HepG2 (cell line): ENCODE measurements around the gene CLIC3. TPM values are rescaled to one million over a fixed set of nuclear protein-coding genes. Genes with fewer than 3 reads are reported as not detected.

Source experiments
- ATAC-seq: fragments of 200-7000 bp; cut with Tn5 transposase; 3 replicates; pipeline ENCODE4 v1.9.1; 2020; ENCODE audit warnings: mild to moderate bottlenecking, moderate library complexity
- BruUV-seq: library from RNA; stranded (reverse); fragments of 400-500 nt; replicated peaks from 2 replicates; lab custom pipeline; 2021; lab: Mats Ljungman, UMichigan
- CTCF ChIA-PET: fragments of 300-600 bp; formaldehyde crosslinking; extraction: SDS; loops from one replicate; lab custom pipeline; 2021; ENCODE audit warnings: low total read pairs, inconsistent platforms, low intra/inter-chr PET ratio; lab: Yijun Ruan, JAX
- POLR2A ChIA-PET: fragments of 350-600 bp; sonication (Branson Sonifier 250); formaldehyde crosslinking; loops from one replicate; lab custom pipeline; 2020; ENCODE audit warnings: antibody characterized with exemption, inconsistent platforms; lab: Yijun Ruan, JAX
- DNase-seq: peaks from one replicate; pipeline ENCODE4 v3.0.0-alpha.2; 2015; ENCODE audit warnings: low spot score
- FAIRE-seq: peaks from 3 replicates; lab custom pipeline; 2011; peaks lifted over from hg19 to GRCh38; lab: Jason Lieb, UNC
- H2AFZ ChIP-seq: one replicate; pipeline ENCODE4 v1.6.1; 2011; ENCODE audit warnings: low read length, inconsistent platforms
- H3K27ac ChIP-seq: fragments of 300-600 bp; 3 replicates; pipeline ENCODE4 v1.8.0; 2011; ENCODE audit warnings: mixed run types, mild to moderate bottlenecking, mixed read lengths, low read length, inconsistent platforms; ENCODE audit not compliant: insufficient read depth; ENCODE audit errors: extremely low read length
- H3K27me3 ChIP-seq, 2 experiments: fragments of 200-600 bp in 1 of 2; 2 replicates in 1 of 2; 3 replicates in 1 of 2; pipeline versions ENCODE4 v1.6.0 to v1.8.0; 2011; ENCODE audit warnings: low read length in 2 of 2, mild to moderate bottlenecking in 2 of 2, moderate library complexity in 2 of 2, inconsistent platforms in 1 of 2; ENCODE audit not compliant: insufficient read depth in 2 of 2, control insufficient read depth in 1 of 2
- H3K36me3 ChIP-seq, 2 experiments: fragments of 200-600 bp in 1 of 2; replicated peaks in 1 of 2; 2 replicates in 1 of 2; 3 replicates in 1 of 2; pipeline versions ENCODE4 v1.5.1 to v1.8.0; 2011; ENCODE audit warnings: low read length in 2 of 2, inconsistent platforms in 1 of 2; ENCODE audit not compliant: insufficient read depth in 2 of 2, control insufficient read depth in 1 of 2
- H3K4me1 ChIP-seq: 2 replicates; pipeline ENCODE4 v1.5.1; 2012; ENCODE audit warnings: low read length, inconsistent platforms; ENCODE audit not compliant: insufficient read depth
- H3K4me2 ChIP-seq: 2 replicates; pipeline ENCODE4 v1.6.0; 2011; ENCODE audit warnings: low read depth, low read length, inconsistent platforms
- H3K4me3 ChIP-seq, 3 experiments: fragments of 200-600 bp in 1 of 3; sonication (generic), shearing (Covaris generic) in 1 of 3; replicated peaks in 1 of 3; 2 replicates each; pipeline ENCODE4 v1.5.1; 2011 to 2016; ENCODE audit warnings: low read length in 3 of 3, inconsistent platforms in 2 of 3, low read depth in 2 of 3, mild to moderate bottlenecking in 2 of 3, control low read depth in 1 of 3, mixed read lengths in 1 of 3; ENCODE audit not compliant: insufficient read depth in 1 of 3
- H3K79me2 ChIP-seq: one replicate; pipeline ENCODE4 v1.6.1; 2011; ENCODE audit warnings: low read length, inconsistent platforms; ENCODE audit not compliant: insufficient read depth
- H3K9ac ChIP-seq: 2 replicates; pipeline ENCODE4 v1.6.0; 2011; ENCODE audit warnings: mild to moderate bottlenecking, low read depth, low read length, inconsistent platforms; ENCODE audit not compliant: insufficient read depth
- H3K9me3 ChIP-seq: 2 replicates; pipeline ENCODE4 v1.5.1; 2012; ENCODE audit warnings: mild to moderate bottlenecking, low read length
- H4K20me1 ChIP-seq: 2 replicates; pipeline ENCODE4 v1.6.0; 2011; ENCODE audit warnings: inconsistent platforms, mild to moderate bottlenecking, low read length, moderate library complexity; ENCODE audit not compliant: insufficient read depth
- ETV5 ChIP-seq: IDR thresholded peaks from 2 replicates; pipeline ENCODE4 v1.6.1; 2018; ENCODE audit warnings: missing biosample characterization, missing genetic modification reagents, inconsistent platforms, borderline replicate concordance
- HMGA1 ChIP-seq: sonication (generic); formaldehyde crosslinking; conservative IDR thresholded peaks from 2 replicates; pipeline ENCODE4 v1.4.0; 2020; ENCODE audit warnings: missing genetic modification reagents
- HOXA5 ChIP-seq: sonication (generic); formaldehyde crosslinking; IDR thresholded peaks from 2 replicates; pipeline ENCODE4 v1.4.0; 2020; ENCODE audit warnings: missing genetic modification reagents
- KLF9 ChIP-seq: IDR thresholded peaks from 2 replicates; pipeline ENCODE4 v1.6.1; 2016; ENCODE audit warnings: low read depth
- NFAT5 ChIP-seq: sonication (generic); formaldehyde crosslinking; IDR thresholded peaks from 2 replicates; pipeline ENCODE4 v1.4.0; 2020; ENCODE audit warnings: missing genetic modification reagents
- NFKB2 ChIP-seq: sonication (generic); formaldehyde crosslinking; IDR thresholded peaks from 2 replicates; pipeline ENCODE4 v1.4.0; 2020; ENCODE audit warnings: missing genetic modification reagents, borderline replicate concordance
- SIN3B ChIP-seq: fragments of 150-350 bp; IDR thresholded peaks from 2 replicates; pipeline ENCODE4 v1.6.1; 2014; ENCODE audit warnings: low read length
- SP140L ChIP-seq: sonication (generic); formaldehyde crosslinking; IDR thresholded peaks from 2 replicates; pipeline ENCODE4 v1.4.0; 2020; ENCODE audit warnings: missing genetic modification reagents, borderline replicate concordance
- SRSF4 ChIP-seq: fragments of 200-400 bp; formaldehyde crosslinking; IDR thresholded peaks from one replicate; pipeline ENCODE4 v1.6.1; 2018; ENCODE audit warnings: mild to moderate bottlenecking, low read depth, low read length, moderate library complexity; ENCODE audit not compliant: poor library complexity, severe bottlenecking
- TRIM24 ChIP-seq: sonication (generic); formaldehyde crosslinking; IDR thresholded peaks from 2 replicates; pipeline ENCODE4 v1.8.0; 2022; ENCODE audit warnings: mild to moderate bottlenecking, missing genetic modification reagents
- ZNF557 ChIP-seq: sonication (generic); formaldehyde crosslinking; IDR thresholded peaks from 2 replicates; pipeline ENCODE4 v1.4.0; 2020; ENCODE audit warnings: missing genetic modification reagents
- ZNF605 ChIP-seq: sonication (generic); formaldehyde crosslinking; IDR thresholded peaks from 2 replicates; pipeline ENCODE4 v1.8.0; 2022; ENCODE audit warnings: mild to moderate bottlenecking, missing genetic modification reagents
- ZSCAN29 ChIP-seq: sonication (generic); formaldehyde crosslinking; conservative IDR thresholded peaks from 2 replicates; pipeline ENCODE4 v1.4.0; 2020; ENCODE audit warnings: mild to moderate bottlenecking, missing genetic modification reagents
- WGBS: methylation state at CpG from one replicate; pipeline ENCODE4 v1.1.6; 2017; ENCODE audit warnings: low lambda C conversion rate; 5-methylcytosine and 5-hydroxymethylcytosine counted together
- in situ Hi-C: cut with HindIII; loops from 2 replicates; pipeline ENCODE4 v1.10.0; 2017; ENCODE audit warnings: low pct_unique_long_range_greater_than_20kb; ENCODE audit not compliant: extremely low pct_ligation_motif_present
- intact Hi-C: fragments of 100-400 bp; cut with micrococcal nuclease; formaldehyde crosslinking; loops from one replicate; pipeline ENCODE4 v1.10.0; 2022; ENCODE audit not compliant: unreplicated experiment
- polyA plus RNA-seq, 8 experiments: library from polyadenylated mRNA; depleted of rRNA in 3 of 8; stranded (reverse) in 7 of 8; unstranded in 1 of 8; fragments of >200 nt; fragmentation: Illumina TruSeq in 4 of 8; extraction: Trizol in 4 of 8; gene quantifications; 2 replicates each; pipeline versions ENCODE4 v1.2.1 to v1.2.3, GENCODE V29; 2011 to 2016; ENCODE audit warnings: low read depth in 4 of 8, missing spikeins in 1 of 8, mixed read lengths in 1 of 8; ENCODE audit not compliant: insufficient read depth in 1 of 8
- total RNA-seq, 5 experiments: library from RNA; depleted of rRNA; stranded (reverse); fragments of >200 nt; fragmentation: Illumina TruSeq; extraction: Trizol; gene quantifications; 2 replicates each; pipeline ENCODE4 v1.2.3, GENCODE V29; 2016; ENCODE audit warnings: low read depth in 1 of 5
- TF ChIP-seq, protein P1 (sequence below): IDR thresholded peaks from 2 replicates; pipeline ENCODE4 v1.6.1; 2016
- TF ChIP-seq, protein P2 (sequence below): sonication (generic); formaldehyde crosslinking; IDR thresholded peaks from 2 replicates; pipeline ENCODE4 v1.5.0; 2020; ENCODE audit warnings: missing genetic modification reagents
- TF ChIP-seq, protein P3 (sequence below): sonication (generic); formaldehyde crosslinking; IDR thresholded peaks from 2 replicates; pipeline ENCODE4 v1.4.0; 2020; ENCODE audit warnings: missing genetic modification reagents

Gene CLIC3
- total and polyA plus RNA-seq, 2 of the 13 experiments (the other 11 are each of a cell fraction or from before 2014, with no cell fraction given) = 0.51 to 1.5 TPM

GRCh38 chr9:136963751-136964150 is 32.6 kb downstream of the CLIC3 start:
- Histone ChIP-seq H3K27me3 (peaks cover 15 to 52% of the 10 kb centered on the region in 2 experiments), H3K4me1 (peaks cover 25% of the 10 kb centered on the region), H3K4me2 (no peak overlapping the region)
- TF ChIP-seq TRIM24 (CRISPR knock-in tag) (no peak), ZSCAN29 (CRISPR knock-in tag) (no peak), ZNF557 (no peak), ZNF605 (CRISPR knock-in tag) (no peak), SIN3B (no peak), HMGA1 (no peak), NFAT5 (no peak), HOXA5 (no peak), KLF9 (CRISPR knock-in tag) (no peak), ETV5 (CRISPR knock-in tag) (no peak), NFKB2 (CRISPR knock-in tag) (no peak), SRSF4 (no peak), SP140L (no peak)
- TF ChIP-seq, protein P1, sequence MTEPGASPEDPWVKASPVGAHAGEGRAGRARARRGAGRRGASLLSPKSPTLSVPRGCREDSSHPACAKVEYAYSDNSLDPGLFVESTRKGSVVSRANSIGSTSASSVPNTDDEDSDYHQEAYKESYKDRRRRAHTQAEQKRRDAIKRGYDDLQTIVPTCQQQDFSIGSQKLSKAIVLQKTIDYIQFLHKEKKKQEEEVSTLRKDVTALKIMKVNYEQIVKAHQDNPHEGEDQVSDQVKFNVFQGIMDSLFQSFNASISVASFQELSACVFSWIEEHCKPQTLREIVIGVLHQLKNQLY (CRISPR knock-in tag) = no peak
- TF ChIP-seq, protein P2, sequence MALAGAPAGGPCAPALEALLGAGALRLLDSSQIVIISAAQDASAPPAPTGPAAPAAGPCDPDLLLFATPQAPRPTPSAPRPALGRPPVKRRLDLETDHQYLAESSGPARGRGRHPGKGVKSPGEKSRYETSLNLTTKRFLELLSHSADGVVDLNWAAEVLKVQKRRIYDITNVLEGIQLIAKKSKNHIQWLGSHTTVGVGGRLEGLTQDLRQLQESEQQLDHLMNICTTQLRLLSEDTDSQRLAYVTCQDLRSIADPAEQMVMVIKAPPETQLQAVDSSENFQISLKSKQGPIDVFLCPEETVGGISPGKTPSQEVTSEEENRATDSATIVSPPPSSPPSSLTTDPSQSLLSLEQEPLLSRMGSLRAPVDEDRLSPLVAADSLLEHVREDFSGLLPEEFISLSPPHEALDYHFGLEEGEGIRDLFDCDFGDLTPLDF (CRISPR knock-in tag) = no peak
- TF ChIP-seq, protein P3, sequence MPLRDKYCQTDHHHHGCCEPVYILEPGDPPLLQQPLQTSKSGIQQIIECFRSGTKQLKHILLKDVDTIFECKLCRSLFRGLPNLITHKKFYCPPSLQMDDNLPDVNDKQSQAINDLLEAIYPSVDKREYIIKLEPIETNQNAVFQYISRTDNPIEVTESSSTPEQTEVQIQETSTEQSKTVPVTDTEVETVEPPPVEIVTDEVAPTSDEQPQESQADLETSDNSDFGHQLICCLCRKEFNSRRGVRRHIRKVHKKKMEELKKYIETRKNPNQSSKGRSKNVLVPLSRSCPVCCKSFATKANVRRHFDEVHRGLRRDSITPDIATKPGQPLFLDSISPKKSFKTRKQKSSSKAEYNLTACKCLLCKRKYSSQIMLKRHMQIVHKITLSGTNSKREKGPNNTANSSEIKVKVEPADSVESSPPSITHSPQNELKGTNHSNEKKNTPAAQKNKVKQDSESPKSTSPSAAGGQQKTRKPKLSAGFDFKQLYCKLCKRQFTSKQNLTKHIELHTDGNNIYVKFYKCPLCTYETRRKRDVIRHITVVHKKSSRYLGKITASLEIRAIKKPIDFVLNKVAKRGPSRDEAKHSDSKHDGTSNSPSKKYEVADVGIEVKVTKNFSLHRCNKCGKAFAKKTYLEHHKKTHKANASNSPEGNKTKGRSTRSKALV (CRISPR knock-in tag) = no peak
- TF ChIP-seq, all 625 proteins: peak for 0
- Histone ChIP-seq H4K20me1 (no peaks in the 10 kb centered on the region), H3K79me2 (no peaks in the 10 kb centered on the region), H3K27ac (no peak overlapping the region), H2AFZ (no peak overlapping the region), H3K9ac (no peak overlapping the region), H3K4me3 (no peak overlapping the region), H3K36me3 (no peaks in the 10 kb centered on the region), H3K9me3 (no peaks in the 10 kb centered on the region)
- 67% methylated on average over 7 of the region's 12 CpGs for WGBS
- BruUV-seq = no TSS peak
- ChIA-PET POLR2A (no interaction called here), CTCF (no interaction called here)
- DNase-seq (no peak), ATAC-seq (no peak), FAIRE-seq (no peak)
- in situ Hi-C loops = no loop called here
- intact Hi-C loops = no loop called here
